Panc1 (cell line): ENCODE results near the gene SIL1.

Experiments
- POLR2AphosphoS5 ChIP-seq: IDR thresholded peaks from 2 replicates; pipeline ENCODE4 v1.6.1; 2012; ENCODE audit warnings: mild to moderate bottlenecking, low read depth, low read length, moderate library complexity
- REST ChIP-seq, 2 experiments: IDR thresholded peaks; 2 replicates each; pipeline ENCODE4 v1.6.1; 2011 to 2012; ENCODE audit warnings: low read depth in 2 of 2, control low read depth in 1 of 2, low read length in 1 of 2, mild to moderate bottlenecking in 1 of 2, moderate library complexity in 1 of 2; ENCODE audit not compliant: insufficient read depth in 1 of 2
- TCF7L2 ChIP-seq: IDR thresholded peaks from 2 replicates; pipeline ENCODE4 v1.6.1; 2011; ENCODE audit warnings: mild to moderate bottlenecking, low read depth, low read length, inconsistent platforms
- TF ChIP-seq, protein P1 (sequence below): fragments of 450-650 bp; IDR thresholded peaks from 2 replicates; pipeline ENCODE4 v1.5.1; 2017; ENCODE audit warnings: mild to moderate bottlenecking

GRCh38 chr5:139076111-139076510 is 122.1 kb downstream of the SIL1 start:
- TF ChIP-seq TCF7L2 (no peak), POLR2AphosphoS5 (no peak), REST (IDR thresholded peaks at IDR 0.05; ENCODE audit: insufficient read depth in 1 of 2, low read depth in 2 of 2, low read length in 1 of 2) (no peak)
- TF ChIP-seq, protein P1, sequence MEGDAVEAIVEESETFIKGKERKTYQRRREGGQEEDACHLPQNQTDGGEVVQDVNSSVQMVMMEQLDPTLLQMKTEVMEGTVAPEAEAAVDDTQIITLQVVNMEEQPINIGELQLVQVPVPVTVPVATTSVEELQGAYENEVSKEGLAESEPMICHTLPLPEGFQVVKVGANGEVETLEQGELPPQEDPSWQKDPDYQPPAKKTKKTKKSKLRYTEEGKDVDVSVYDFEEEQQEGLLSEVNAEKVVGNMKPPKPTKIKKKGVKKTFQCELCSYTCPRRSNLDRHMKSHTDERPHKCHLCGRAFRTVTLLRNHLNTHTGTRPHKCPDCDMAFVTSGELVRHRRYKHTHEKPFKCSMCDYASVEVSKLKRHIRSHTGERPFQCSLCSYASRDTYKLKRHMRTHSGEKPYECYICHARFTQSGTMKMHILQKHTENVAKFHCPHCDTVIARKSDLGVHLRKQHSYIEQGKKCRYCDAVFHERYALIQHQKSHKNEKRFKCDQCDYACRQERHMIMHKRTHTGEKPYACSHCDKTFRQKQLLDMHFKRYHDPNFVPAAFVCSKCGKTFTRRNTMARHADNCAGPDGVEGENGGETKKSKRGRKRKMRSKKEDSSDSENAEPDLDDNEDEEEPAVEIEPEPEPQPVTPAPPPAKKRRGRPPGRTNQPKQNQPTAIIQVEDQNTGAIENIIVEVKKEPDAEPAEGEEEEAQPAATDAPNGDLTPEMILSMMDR = no peak
